Ovary (tissue), 9 donors: Measurements from ENCODE around the gene GPX6. TPM values are rescaled to one million over a fixed set of nuclear protein-coding genes. Genes with fewer than 3 reads are reported as not detected.

Experiments used
- DNase-seq, 5 donors: peaks; one replicate each; pipeline ENCODE4 v3.0.0-alpha.2; 2019 to 2020
- H3K27ac ChIP-seq, 2 donors: fragments of 200-600 bp; one replicate each; pipeline versions ENCODE4 v1.5.1 to v1.8.0; 2019 to 2022
- H3K27me3 ChIP-seq: fragments of 200-600 bp; one replicate; pipeline ENCODE4 v1.8.0; 2022
- H3K36me3 ChIP-seq: fragments of 200-600 bp; sonication (generic); one replicate; pipeline ENCODE4 v1.5.1; 2019
- H3K4me1 ChIP-seq: one replicate; pipeline ENCODE4 v1.8.1; 2013; ENCODE audit warnings: mild to moderate bottlenecking, moderate library complexity; ENCODE audit not compliant: insufficient read depth
- H3K4me3 ChIP-seq: fragments of 200-600 bp; sonication (generic); one replicate; pipeline ENCODE4 v1.5.1; 2017
- H3K9me3 ChIP-seq, 2 donors: fragments of 200-600 bp in 1 of 2; sonication (generic) in 1 of 2; one replicate each; pipeline versions ENCODE4 v1.5.1 to v1.8.1; 2013 to 2019; ENCODE audit warnings: mild to moderate bottlenecking in 1 of 2, moderate library complexity in 1 of 2
- EP300 ChIP-seq: sonication (generic); formaldehyde crosslinking; IDR thresholded peaks from one replicate; pipeline ENCODE4 v1.6.1; 2017; ENCODE audit warnings: antibody characterized with exemption
- POLR2A ChIP-seq: fragments of 450-650 bp; IDR thresholded peaks from one replicate; pipeline ENCODE4 v1.6.1; 2017; ENCODE audit warnings: antibody characterized with exemption, mild to moderate bottlenecking, moderate library complexity
- WGBS, 3 donors: extraction: QIAGEN DNeasy Blood & Tissue Kit in 1 of 3; methylation state at CpG; one replicate each; pipeline versions ENCODE4 v1.1.5 to v1.1.7; 2013 to 2017; 5-methylcytosine and 5-hydroxymethylcytosine counted together
- intact Hi-C, 4 donors: fragments of 100-400 bp; cut with DNase I; formaldehyde crosslinking; loops; one replicate each; pipeline versions ENCODE4 v1.11.0 to v1.15.1; 2022 to 2023
- polyA plus RNA-seq, 2 donors: library from polyadenylated mRNA; stranded (reverse); fragments of 200-250 nt in 1 of 2; fragments of 350-450 nt in 1 of 2; fragmentation: Illumina TruSeq in 1 of 2; extraction: RNeasy Lipid Tissue Mini Kit (QIAGEN cat#74804) in 1 of 2; gene quantifications; one replicate each; pipeline ENCODE4 v1.2.3, GENCODE V29; 2013 to 2014
- total RNA-seq, 7 donors: library from RNA; depleted of rRNA in 2 of 7; stranded (reverse); fragments of >200 nt in 2 of 7; fragmentation: NEBNext Ultra II Directional in 3 of 7; extraction: Animal tissue kit (Norgen Biotek cat#: 25700) in 3 of 7; gene quantifications; one replicate each; pipeline versions ENCODE4 v1.1.0 to v1.2.4, GENCODE V29; 2016 to 2023
- TF ChIP-seq, protein P1 (sequence below), 3 donors: fragments of 450-650 bp in 2 of 3; fragments of 200-600 bp in 1 of 3; IDR thresholded peaks; one replicate each; pipeline versions ENCODE4 v1.5.1 to v1.8.0; 2016 to 2022; ENCODE audit warnings: antibody characterized with exemption in 3 of 3, mild to moderate bottlenecking in 1 of 3
- donor health status: DM: no; HTN: no; CAD: no; lungs with moderate emphysema.
- donor health status: DM: no; HTN: no; CAD: no.
- donor health status: Bipolar disorder and iron deficiency.
- donor health status: DM: yes; HTN: yes; CAD: no.
- donor health status: DM: no; HTN: no; CAD: no.
- donor health status: DM: yes; HTN: yes; CAD: no.

GPX6 gene
- total and polyA plus RNA-seq, 9 donors, result not detected

DNA sequence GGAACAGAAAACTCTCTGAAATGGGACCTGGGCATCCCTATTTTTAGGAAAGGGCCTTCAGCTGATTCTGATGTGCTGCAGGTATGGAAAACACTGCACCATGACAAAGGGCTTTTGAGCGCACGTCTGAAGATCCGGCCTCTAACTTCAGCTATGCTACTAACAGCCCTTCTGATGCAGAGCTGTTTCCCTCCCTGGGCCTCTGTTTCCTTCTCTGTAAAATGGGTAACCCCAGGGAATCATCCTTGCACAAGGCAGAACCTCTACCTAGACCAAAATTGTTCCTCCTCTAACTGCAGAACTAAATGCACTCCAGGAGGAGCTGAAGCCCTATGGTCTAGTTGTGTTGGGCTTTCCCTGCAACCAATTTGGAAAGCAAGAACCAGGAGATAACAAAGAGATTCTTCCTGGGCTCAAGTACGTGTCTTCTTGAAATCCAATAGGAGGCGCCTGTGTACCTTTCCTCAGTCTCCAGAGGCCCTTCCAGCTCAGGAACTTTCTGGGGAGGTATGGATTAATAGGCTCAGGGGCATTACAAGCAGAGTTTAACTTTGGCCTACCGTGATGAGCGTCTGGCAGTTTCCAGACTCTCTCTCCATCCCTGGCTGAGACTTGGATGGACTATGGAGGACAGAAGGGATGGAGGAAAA lies 16.0 kb upstream of the GPX6 start:
- Histone ChIP-seq H3K4me3 (no peak overlapping the region), H3K27me3 (no peaks in the 10 kb centered on the region), H3K27ac (no peak overlapping the region), H3K4me1 (no peaks in the 10 kb centered on the region), H3K36me3 (no peaks in the 10 kb centered on the region), H3K9me3 (no peaks in the 10 kb centered on the region)
- no peak for DNase-seq
- intact Hi-C loops, result no loop called here
- no peak for TF ChIP-seq EP300
- TF ChIP-seq, protein P1, sequence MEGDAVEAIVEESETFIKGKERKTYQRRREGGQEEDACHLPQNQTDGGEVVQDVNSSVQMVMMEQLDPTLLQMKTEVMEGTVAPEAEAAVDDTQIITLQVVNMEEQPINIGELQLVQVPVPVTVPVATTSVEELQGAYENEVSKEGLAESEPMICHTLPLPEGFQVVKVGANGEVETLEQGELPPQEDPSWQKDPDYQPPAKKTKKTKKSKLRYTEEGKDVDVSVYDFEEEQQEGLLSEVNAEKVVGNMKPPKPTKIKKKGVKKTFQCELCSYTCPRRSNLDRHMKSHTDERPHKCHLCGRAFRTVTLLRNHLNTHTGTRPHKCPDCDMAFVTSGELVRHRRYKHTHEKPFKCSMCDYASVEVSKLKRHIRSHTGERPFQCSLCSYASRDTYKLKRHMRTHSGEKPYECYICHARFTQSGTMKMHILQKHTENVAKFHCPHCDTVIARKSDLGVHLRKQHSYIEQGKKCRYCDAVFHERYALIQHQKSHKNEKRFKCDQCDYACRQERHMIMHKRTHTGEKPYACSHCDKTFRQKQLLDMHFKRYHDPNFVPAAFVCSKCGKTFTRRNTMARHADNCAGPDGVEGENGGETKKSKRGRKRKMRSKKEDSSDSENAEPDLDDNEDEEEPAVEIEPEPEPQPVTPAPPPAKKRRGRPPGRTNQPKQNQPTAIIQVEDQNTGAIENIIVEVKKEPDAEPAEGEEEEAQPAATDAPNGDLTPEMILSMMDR (IDR thresholded peaks at IDR 0.05), result no peak
- TF ChIP-seq POLR2A, result no peak
- 55 to 68% (median 60%) methylated on average over 7 of the region's 7 CpGs for WGBS, 3 donors

DNA sequence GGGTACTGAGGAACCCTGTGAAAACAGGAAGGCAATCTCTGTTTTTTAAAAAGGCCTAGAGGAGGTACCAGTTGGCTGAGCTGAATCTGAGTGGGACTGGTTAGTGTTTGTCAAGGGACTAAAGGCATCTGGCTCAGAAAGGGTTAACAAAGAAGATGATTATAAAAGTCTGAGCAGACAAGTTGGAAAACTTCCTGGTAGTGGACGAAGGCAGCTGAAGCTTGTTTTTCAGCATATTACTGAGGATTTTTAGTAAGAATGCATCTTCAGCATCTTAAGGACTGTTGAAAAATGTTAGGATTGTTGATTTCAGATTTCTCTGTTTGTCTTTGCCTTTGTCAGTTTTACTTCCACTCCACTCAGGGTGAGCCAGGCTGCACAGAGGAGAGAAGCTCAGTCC lies 15.2 kb upstream of the GPX6 start:
- Histone ChIP-seq H3K27ac (no peak overlapping the region), H3K4me1 (no peaks in the 10 kb centered on the region), H3K9me3 (no peaks in the 10 kb centered on the region), H3K36me3 (no peaks in the 10 kb centered on the region), H3K27me3 (no peaks in the 10 kb centered on the region), H3K4me3 (no peak overlapping the region)
- DNase-seq, result no peak
- TF ChIP-seq POLR2A (no peak), EP300 (no peak)
- TF ChIP-seq, protein P1 (IDR thresholded peaks at IDR 0.05), result no peak
- WGBS, 3 donors, result 0 to 2% (median 0%) methylated on average over 1 of the region's 1 CpG
- intact Hi-C loops, result no loop called here

DNA sequence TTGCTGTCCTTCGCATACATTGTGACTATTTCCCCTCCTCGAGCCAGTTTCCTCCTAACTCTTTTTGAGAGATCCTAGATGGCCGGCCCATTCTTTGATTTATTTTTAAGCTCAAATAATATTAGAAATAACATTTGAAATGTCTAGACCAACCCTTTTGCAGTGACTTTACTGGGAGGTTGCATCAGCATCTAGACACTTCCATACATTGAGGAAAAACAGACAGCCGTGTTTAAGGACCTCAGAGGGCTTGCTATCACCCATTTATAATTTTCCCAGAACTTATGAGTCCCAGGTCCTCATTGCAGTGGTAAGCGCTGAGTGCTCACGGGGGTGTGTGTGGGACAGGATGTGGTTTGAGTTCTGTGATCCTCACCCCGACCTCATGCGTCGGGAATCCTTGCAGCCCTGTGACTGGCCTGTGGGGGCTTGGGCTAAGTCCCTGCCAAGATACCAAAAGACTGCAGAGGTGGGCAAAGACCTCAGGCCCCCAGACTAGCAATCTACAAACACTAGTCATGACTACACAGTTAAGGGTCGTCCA lies 10.0 kb upstream of the GPX6 start, which contains the start of gene GPX5:
Gene GPX5, plus strand, starts transcription at position 386 of the 544 bp plus-strand sequence. Its CDS starts 133 bp downstream, at position 519.
- no peak within 1 kb of the TSS for H3K4me3 ChIP-seq
- intact Hi-C loops, result no loop called here
- H3K27me3 ChIP-seq, result no peaks in the 10 kb centered on the region
- TF ChIP-seq POLR2A (no peak), EP300 (no peak)
- TF ChIP-seq, protein P1 (IDR thresholded peaks at IDR 0.05), result no peak
- WGBS, 3 donors, result 42 to 59% (median 48%) methylated on average over 10 of the region's 10 CpGs
- no peak for DNase-seq
- H3K4me1 ChIP-seq, result no peaks in the 10 kb centered on the region
- H3K27ac ChIP-seq, result no peak within 1 kb of the TSS
- H3K9me3 ChIP-seq, result no peaks in the 10 kb centered on the region
- H3K36me3 ChIP-seq, result no peaks in the 10 kb centered on the region

DNA sequence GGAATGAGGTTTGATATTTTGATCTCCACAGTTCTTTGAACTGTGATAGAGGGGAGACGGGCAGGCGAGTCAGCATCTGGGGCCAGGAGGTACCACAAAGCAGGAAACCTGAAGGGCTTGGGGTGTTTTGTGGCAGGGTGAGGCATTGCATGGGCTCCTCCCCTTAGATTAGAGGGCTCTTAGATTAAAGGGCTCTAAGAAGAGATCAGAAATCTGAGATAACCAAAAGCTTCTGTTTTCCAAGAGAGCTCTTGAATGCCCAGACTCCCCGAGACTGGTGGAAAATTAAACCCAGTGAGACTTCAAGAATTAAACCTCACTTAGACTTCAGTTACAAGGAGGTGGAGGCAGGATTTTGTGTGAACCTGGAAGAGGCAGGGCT lies 7.6 kb upstream of the GPX6 start:
- Histone ChIP-seq H3K36me3 (no peaks in the 10 kb centered on the region), H3K4me1 (no peaks in the 10 kb centered on the region), H3K4me3 (no peak overlapping the region), H3K27me3 (no peaks in the 10 kb centered on the region), H3K27ac (no peak overlapping the region), H3K9me3 (no peaks in the 10 kb centered on the region)
- TF ChIP-seq POLR2A, result no peak
- no peak for TF ChIP-seq EP300
- TF ChIP-seq, protein P1 (IDR thresholded peaks at IDR 0.05), result no peak
- no peak for DNase-seq
- intact Hi-C loops, result no loop called here
- WGBS, 3 donors, result 25 to 31% (median 26%) methylated on average over 3 of the region's 3 CpGs
